Epithelial cell of esophagus (primary cell): ENCODE data around the gene TSPO.
A peak's percentile ranks its signal among the peaks of the same experiment; 100 is the strongest.

Experiments
- DNase-seq: peaks from one replicate; pipeline ENCODE4 v3.0.0; 2010; ENCODE audit warnings: low read depth
- H3K4me3 ChIP-seq: 2 replicates; pipeline ENCODE4 v1.5.1; 2011; ENCODE audit warnings: mild to moderate bottlenecking, low read length, control low read depth
- TF ChIP-seq, protein P1 (sequence below): IDR thresholded peaks from 2 replicates; pipeline ENCODE4 v1.5.1; 2011; ENCODE audit warnings: low read depth, mild to moderate bottlenecking, low read length, control low read depth, inconsistent platforms; ENCODE audit not compliant: insufficient read depth; ENCODE audit errors: missing control alignments

TSPO gene

DNA sequence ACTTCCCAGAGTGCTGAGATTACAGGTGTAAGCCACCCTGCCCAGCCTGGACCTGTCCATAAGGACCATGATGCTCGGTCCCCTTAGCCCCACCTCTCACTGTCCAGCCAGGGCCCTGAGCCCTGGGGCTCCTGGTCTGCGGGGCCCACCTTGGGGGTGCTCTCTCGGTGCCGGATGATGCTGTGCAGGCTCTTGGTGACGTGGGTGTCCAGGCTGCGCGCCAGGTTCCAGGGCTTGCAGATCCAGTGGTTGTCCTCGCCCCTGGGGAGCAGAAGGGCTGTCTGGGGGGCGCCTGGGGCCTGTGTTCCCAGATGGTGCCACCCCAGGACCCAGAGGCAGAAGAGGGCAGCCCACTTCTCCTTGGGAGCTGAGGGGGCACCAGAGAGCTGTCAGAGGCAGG, 22.2 kb downstream of the TSPO start:
- no peak overlapping the region for H3K4me3 ChIP-seq
- DNase-seq: no peak
- TF ChIP-seq, protein P1, sequence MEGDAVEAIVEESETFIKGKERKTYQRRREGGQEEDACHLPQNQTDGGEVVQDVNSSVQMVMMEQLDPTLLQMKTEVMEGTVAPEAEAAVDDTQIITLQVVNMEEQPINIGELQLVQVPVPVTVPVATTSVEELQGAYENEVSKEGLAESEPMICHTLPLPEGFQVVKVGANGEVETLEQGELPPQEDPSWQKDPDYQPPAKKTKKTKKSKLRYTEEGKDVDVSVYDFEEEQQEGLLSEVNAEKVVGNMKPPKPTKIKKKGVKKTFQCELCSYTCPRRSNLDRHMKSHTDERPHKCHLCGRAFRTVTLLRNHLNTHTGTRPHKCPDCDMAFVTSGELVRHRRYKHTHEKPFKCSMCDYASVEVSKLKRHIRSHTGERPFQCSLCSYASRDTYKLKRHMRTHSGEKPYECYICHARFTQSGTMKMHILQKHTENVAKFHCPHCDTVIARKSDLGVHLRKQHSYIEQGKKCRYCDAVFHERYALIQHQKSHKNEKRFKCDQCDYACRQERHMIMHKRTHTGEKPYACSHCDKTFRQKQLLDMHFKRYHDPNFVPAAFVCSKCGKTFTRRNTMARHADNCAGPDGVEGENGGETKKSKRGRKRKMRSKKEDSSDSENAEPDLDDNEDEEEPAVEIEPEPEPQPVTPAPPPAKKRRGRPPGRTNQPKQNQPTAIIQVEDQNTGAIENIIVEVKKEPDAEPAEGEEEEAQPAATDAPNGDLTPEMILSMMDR: no peak

DNA sequence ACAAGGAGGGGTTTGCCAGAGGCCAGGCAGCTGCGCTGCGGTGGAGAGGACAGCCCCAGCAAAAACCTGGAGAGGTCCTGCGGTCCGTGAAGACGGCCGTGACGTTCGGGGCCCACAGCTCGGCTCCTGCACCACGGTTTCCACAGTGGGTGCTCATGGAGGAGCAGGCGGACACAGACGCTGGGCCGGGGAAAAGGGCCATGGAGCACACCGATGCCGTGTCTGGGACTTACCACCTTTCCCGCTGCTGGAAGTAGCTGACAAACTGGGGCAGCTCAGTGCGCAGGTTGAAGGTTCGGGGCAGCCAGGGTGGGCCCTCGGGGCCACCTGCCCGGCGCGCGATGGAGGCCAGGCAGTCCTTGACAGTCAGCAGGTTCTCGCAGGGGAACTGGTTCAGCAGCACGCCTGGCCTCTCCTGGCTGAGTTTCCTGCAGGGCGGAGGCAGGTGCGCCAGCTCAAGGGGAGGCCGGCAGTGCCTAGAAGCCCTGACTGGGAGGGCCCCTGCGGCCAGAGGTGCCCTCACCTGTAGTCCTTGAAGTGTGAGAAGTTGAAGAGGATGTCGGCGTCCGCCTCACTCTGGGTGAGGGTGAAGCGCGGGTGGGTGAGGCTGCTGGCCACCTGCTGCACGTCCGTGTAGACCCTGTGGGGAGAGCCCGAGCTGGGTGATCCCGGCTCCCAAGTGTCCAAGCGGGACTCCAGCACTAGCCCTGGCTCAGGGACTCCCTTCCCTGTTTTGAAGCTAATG, 22.8 kb downstream of the TSPO start:
- TF ChIP-seq, protein P1: no peak
- no peak overlapping the region for H3K4me3 ChIP-seq
- no peak for DNase-seq

DNA sequence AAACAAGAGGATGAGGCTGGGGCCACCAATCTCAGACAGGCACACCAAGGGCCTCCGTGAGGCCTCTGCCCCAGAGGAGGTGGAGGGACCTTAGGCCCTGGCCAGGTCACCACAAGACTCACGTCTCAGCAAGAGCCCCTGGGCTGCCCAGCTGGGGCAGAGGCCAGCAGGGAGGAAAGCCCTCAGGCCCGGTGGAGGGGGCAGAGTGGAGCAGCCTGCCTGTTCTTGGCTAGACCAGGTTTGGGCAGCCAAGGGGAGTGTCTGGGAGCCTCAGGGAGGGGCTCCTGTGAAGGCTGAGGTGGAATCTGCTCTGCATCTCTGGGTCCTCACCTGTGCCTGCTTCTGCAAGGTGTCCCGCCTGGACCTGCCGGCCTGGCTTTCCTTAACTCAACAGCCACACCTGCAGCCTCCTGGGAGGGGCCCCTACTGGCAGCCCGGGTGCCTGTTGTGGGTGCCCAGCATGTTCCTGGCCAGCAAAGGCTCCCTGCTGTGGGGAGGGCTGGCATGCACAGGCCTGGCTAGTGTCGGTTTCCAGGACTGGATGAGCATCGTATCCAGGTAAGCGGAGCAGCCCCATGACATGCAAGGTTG, 23.7 kb downstream of the TSPO start:
- peak; percentile 67 for DNase-seq
- no peak overlapping the region for H3K4me3 ChIP-seq
- TF ChIP-seq, protein P1: peak; percentile 44

DNA sequence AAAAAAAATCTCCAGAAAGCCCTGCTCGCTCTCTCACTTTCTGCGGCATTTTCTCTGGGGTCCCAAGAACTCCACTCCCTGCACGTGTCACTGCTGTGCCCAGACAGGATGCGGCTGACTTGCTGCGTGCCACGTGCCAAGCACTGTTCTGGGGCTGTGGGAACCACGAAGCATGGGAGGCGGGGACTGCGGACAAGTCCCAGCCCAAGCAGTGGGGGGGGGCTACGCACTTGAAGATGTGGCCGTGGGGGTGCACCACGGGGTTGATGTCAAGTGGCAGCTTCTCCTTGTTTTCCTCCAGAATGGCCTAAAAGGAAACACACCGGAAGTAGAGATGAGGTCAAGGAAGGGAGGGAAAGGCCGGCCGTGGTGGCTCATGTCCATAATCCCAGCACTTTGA, 24.7 kb downstream of the TSPO start:
- DNase-seq: no peak
- TF ChIP-seq, protein P1: no peak

DNA sequence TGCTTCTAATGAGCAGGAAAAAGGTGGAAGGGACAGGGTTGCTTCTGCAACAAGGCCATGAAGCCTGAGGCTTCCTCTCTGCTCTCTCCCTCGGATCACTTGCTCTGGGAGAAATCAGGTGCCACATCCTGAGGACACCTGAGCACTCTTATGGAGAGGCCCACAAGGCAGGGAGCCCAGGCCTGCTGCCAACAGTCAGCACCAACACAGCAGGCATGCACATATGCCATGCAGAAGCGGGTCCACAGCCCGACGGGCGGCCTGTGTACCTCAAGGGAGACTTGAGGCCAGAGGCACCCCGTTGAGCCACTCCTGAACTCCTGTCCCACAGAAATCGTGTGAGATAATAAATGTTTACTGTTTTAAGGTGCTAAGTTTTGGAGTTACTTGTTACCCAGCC, 26.1 kb downstream of the TSPO start:
- H3K4me3 ChIP-seq: no peak overlapping the region
- no peak for DNase-seq
- TF ChIP-seq, protein P1: no peak

More for the DNA sequence above, 24.7 kb downstream of the TSPO start:
- H3K4me3 ChIP-seq: no peak overlapping the region

DNA sequence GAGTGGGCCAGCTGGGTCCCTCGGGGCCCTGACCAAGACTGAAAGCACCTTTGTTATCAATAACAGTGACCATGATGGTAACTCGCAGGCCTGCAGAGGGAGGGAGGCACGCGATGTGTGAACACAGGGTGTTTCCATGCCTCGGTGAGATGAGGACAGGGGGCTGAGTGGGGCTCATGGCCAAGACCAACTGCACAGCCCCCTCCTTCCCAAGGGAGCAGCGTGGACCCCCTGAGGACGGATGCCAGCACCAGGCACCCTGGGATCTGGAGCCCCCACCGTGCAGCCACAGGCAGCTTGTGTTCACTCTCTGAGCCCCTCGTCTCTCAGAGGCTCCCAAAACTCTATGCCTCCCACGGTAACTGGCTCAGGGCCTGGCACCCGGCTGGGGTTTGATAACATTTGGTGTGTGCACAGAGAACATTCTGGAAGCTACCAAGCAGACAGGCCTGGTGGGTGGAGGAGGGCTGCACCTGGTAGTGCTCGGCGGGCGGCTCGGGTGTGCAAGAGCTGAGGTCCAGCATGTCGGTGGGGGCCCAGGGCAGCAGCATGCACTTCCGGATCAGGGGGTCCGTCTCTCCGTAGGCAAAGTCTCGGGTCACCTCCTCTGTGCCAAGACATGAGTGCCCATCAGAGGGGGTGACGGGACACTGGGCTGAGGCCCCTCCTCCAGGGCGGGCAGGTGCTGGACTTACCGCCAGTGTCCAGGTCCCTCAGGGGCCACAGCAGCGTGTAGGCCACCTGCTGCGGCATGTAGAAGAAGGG, 28.0 kb downstream of the TSPO start:
- DNase-seq: no peak
- H3K4me3 ChIP-seq: no peak overlapping the region
- TF ChIP-seq, protein P1: no peak
